ENCODE measurements around the gene ISYNA1.

DNA sequence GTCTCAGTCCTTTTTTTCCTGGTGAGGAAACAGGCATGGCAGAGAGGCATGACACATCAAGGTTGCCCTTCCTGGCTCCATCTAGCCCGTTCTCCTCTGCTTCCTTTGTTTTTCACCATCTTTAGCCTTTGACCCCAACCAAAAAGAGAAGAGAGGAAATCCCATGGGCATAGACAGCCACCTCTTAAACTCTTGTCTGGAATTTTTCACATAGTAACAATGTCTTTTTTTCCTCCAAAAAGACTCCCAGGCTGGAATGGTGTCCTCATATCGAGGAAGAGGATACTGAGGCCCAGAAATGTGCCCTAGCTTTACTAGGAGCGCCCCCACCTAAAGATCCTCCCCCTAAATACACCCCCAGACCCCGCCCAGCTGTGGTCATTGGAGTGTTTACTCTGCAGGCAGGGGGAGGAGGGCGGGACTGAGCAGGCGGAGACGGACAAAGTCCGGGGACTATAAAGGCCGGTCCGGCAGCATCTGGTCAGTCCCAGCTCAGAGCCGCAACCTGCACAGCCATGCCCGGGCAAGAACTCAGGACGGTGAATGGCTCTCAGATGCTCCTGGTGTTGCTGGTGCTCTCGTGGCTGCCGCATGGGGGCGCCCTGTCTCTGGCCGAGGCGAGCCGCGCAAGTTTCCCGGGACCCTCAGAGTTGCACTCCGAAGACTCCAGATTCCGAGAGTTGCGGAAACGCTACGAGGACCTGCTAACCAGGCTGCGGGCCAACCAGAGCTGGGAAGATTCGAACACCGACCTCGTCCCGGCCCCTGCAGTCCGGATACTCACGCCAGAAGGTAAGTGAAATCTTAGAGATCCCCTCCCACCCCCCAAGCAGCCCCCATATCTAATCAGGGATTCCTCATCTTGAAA lies 52.0 kb downstream of the ISYNA1 start, which contains the start of gene GDF15:
- TF ChIP-seq, protein P1, sequence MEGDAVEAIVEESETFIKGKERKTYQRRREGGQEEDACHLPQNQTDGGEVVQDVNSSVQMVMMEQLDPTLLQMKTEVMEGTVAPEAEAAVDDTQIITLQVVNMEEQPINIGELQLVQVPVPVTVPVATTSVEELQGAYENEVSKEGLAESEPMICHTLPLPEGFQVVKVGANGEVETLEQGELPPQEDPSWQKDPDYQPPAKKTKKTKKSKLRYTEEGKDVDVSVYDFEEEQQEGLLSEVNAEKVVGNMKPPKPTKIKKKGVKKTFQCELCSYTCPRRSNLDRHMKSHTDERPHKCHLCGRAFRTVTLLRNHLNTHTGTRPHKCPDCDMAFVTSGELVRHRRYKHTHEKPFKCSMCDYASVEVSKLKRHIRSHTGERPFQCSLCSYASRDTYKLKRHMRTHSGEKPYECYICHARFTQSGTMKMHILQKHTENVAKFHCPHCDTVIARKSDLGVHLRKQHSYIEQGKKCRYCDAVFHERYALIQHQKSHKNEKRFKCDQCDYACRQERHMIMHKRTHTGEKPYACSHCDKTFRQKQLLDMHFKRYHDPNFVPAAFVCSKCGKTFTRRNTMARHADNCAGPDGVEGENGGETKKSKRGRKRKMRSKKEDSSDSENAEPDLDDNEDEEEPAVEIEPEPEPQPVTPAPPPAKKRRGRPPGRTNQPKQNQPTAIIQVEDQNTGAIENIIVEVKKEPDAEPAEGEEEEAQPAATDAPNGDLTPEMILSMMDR (IDR thresholded peaks at IDR 0.05) = peak; percentile 67
- no peak for TF ChIP-seq EZH2 (IDR thresholded peaks at IDR 0.05)
